K562 (cell line): ENCODE measurements around the gene LGALS7B. TPM values are rescaled to one million over a fixed set of nuclear protein-coding genes. Genes with fewer than 3 reads are reported as not detected.
A peak's percentile ranks its signal among the peaks of the same experiment; 100 is the strongest.

Experiments used
- ATAC-seq: fragments of 200-7000 bp; cut with Tn5 transposase; 3 replicates; pipeline ENCODE4 v1.9.1; 2020; ENCODE audit warnings: moderate library complexity
- BruUV-seq: library from RNA; stranded (reverse); fragments of 400-500 nt; replicated peaks from 2 replicates; lab custom pipeline; 2021; lab: Mats Ljungman, UMichigan
- CTCF ChIA-PET: fragments of 300-600 bp; formaldehyde crosslinking; extraction: SDS; loops from one replicate; lab custom pipeline; 2021; ENCODE audit warnings: low intra/inter-chr PET ratio; lab: Yijun Ruan, JAX
- POLR2A ChIA-PET: fragments of 300-600, 350-650 bp; sonication (Branson Sonifier 250); formaldehyde crosslinking; extraction: SDS; loops from one replicate; lab custom pipeline; 2021; ENCODE audit warnings: antibody characterized with exemption, inconsistent platforms; lab: Yijun Ruan, JAX
- DNase-seq, 4 experiments: peaks; one replicate each; pipeline versions ENCODE4 v3.0.0 to v3.0.0-alpha.2; 2011 to 2018; ENCODE audit warnings: low spot score in 3 of 4, mixed read lengths in 3 of 4; ENCODE audit errors: extremely low read depth in 1 of 4
- FAIRE-seq: peaks from 2 replicates; lab custom pipeline; 2011; peaks lifted over from hg19 to GRCh38; lab: Jason Lieb, UNC
- H2AFZ ChIP-seq: 2 replicates; pipeline ENCODE4 v1.6.0; 2011; ENCODE audit warnings: low read depth, low read length, control low read depth, inconsistent platforms
- H3K27ac ChIP-seq: fragments of 200-600 bp; 3 replicates; pipeline ENCODE4 v1.8.0; 2011; ENCODE audit warnings: low read depth, mild to moderate bottlenecking, control low read depth, inconsistent platforms, low read length, moderate library complexity, mixed read lengths; ENCODE audit errors: extremely low read depth
- H3K27me3 ChIP-seq, 2 experiments: fragments of 300-600 bp in 1 of 2; 2 replicates in 1 of 2; 3 replicates in 1 of 2; pipeline versions ENCODE4 v1.6.0 to v1.8.0; 2011; ENCODE audit warnings: inconsistent platforms in 2 of 2, low read length in 2 of 2, mild to moderate bottlenecking in 1 of 2, mixed read lengths in 1 of 2, moderate library complexity in 1 of 2; ENCODE audit not compliant: control insufficient read depth in 2 of 2, insufficient read depth in 2 of 2
- H3K36me3 ChIP-seq: fragments of 300-600 bp; 3 replicates; pipeline ENCODE4 v1.8.0; 2011; ENCODE audit warnings: mild to moderate bottlenecking, low read length, inconsistent platforms; ENCODE audit not compliant: control insufficient read depth, insufficient read depth
- H3K4me1 ChIP-seq, 2 experiments: fragments of 200-600 bp in 1 of 2; replicated peaks in 1 of 2; 2 replicates in 1 of 2; 3 replicates in 1 of 2; pipeline versions ENCODE4 v1.5.1 to v1.8.0; 2011; ENCODE audit warnings: inconsistent platforms in 2 of 2, low read length in 2 of 2, mild to moderate bottlenecking in 1 of 2, mixed read lengths in 1 of 2, moderate library complexity in 1 of 2; ENCODE audit not compliant: control insufficient read depth in 2 of 2, insufficient read depth in 2 of 2
- H3K4me2 ChIP-seq: 2 replicates; pipeline ENCODE4 v1.6.1; 2011; ENCODE audit warnings: low read length, control low read depth, inconsistent platforms, mixed read lengths; ENCODE audit not compliant: insufficient read depth
- H3K4me3 ChIP-seq: fragments of 200-600 bp; sonication (generic), shearing (Covaris generic); 2 replicates; pipeline ENCODE4 v1.5.1; 2016; ENCODE audit warnings: control low read depth, inconsistent platforms
- H3K79me2 ChIP-seq: fragments of 200-600 bp; 3 replicates; pipeline ENCODE4 v1.8.0; 2011; ENCODE audit warnings: low read length, inconsistent platforms; ENCODE audit not compliant: control insufficient read depth, insufficient read depth
- H3K9ac ChIP-seq, 2 experiments: 2 replicates each; pipeline versions ENCODE4 v1.6.0 to v1.6.1; 2011; ENCODE audit warnings: low read depth in 2 of 2, low read length in 2 of 2, control low read depth in 1 of 2, inconsistent platforms in 1 of 2, mild to moderate bottlenecking in 1 of 2, mixed read lengths in 1 of 2; ENCODE audit not compliant: insufficient read depth in 1 of 2
- H3K9me1 ChIP-seq: one replicate; pipeline ENCODE4 v1.6.0; 2011; ENCODE audit warnings: inconsistent platforms, mild to moderate bottlenecking, low read length, moderate library complexity; ENCODE audit not compliant: control insufficient read depth, insufficient read depth
- H3K9me3 ChIP-seq: replicated peaks from 2 replicates; pipeline ENCODE4 v1.5.1; 2011; ENCODE audit warnings: low read depth, low read length, inconsistent platforms; ENCODE audit not compliant: control insufficient read depth, insufficient read depth
- H4K20me1 ChIP-seq: replicated peaks from 2 replicates; pipeline ENCODE4 v1.6.1; 2011; ENCODE audit warnings: low read length, inconsistent platforms, mixed read lengths; ENCODE audit not compliant: control insufficient read depth, insufficient read depth
- BCOR ChIP-seq: fragments of 450-650 bp; IDR thresholded peaks from 2 replicates; pipeline ENCODE4 v1.6.1; 2016
- BRD4 ChIP-seq: fragments of 200-600 bp; sonication (generic); IDR thresholded peaks from 2 replicates; pipeline ENCODE4 v1.6.1; 2017; ENCODE audit warnings: inconsistent platforms
- CC2D1A ChIP-seq: fragments of 450-650 bp; IDR thresholded peaks from 2 replicates; pipeline ENCODE4 v1.6.1; 2017; ENCODE audit warnings: mild to moderate bottlenecking
- CXXC5 ChIP-seq: fragments of 250-450 bp; sonication (Bioruptor Pico); IDR thresholded peaks from 2 replicates; pipeline ENCODE4 v1.8.0; 2022; ENCODE audit warnings: inconsistent platforms, mild to moderate bottlenecking, moderate library complexity
- HDAC2 ChIP-seq: fragments of 450-650 bp; IDR thresholded peaks from 2 replicates; pipeline ENCODE4 v1.6.1; 2016; ENCODE audit warnings: mild to moderate bottlenecking
- NRF1 ChIP-seq, 2 experiments: fragments of 450-650 bp; IDR thresholded peaks in 1 of 2; conservative IDR thresholded peaks in 1 of 2; 2 replicates each; pipeline ENCODE4 v1.6.1; 2014; ENCODE audit warnings: mild to moderate bottlenecking in 2 of 2
- RBM14 ChIP-seq: fragments of 200-400 bp; formaldehyde crosslinking; IDR thresholded peaks from 2 replicates; pipeline ENCODE4 v1.6.1; 2018; ENCODE audit warnings: low read depth, mild to moderate bottlenecking, low read length, moderate library complexity, borderline replicate concordance; ENCODE audit not compliant: insufficient read depth
- RBM25 ChIP-seq: fragments of 200-400 bp; formaldehyde crosslinking; IDR thresholded peaks from 2 replicates; pipeline ENCODE4 v1.6.1; 2018; ENCODE audit warnings: low read length, low read depth, moderate library complexity; ENCODE audit not compliant: severe bottlenecking
- ZFP36 ChIP-seq: fragments of 150-350 bp; IDR thresholded peaks from 2 replicates; pipeline ENCODE4 v1.6.1; 2018; ENCODE audit warnings: low read length, low read depth; ENCODE audit not compliant: partially characterized antibody
- ZNF121 ChIP-seq: sonication (generic); formaldehyde crosslinking; conservative IDR thresholded peaks from 2 replicates; pipeline ENCODE4 v1.8.0; 2022; ENCODE audit warnings: missing genetic modification reagents
- ZNF253 ChIP-seq: fragments of 250-450 bp; sonication (Bioruptor Pico); conservative IDR thresholded peaks from 2 replicates; pipeline ENCODE4 v1.6.1; 2021; ENCODE audit warnings: mild to moderate bottlenecking
- ZNF431 ChIP-seq: sonication (generic); formaldehyde crosslinking; IDR thresholded peaks from 2 replicates; pipeline ENCODE4 v1.8.0; 2022; ENCODE audit warnings: mild to moderate bottlenecking, missing genetic modification reagents
- WGBS: fragments of 100-300 bp; shearing (Covaris generic); methylation state at CpG from one replicate; pipeline ENCODE4 v1.1.6; 2016; ENCODE audit warnings: low coverage, mixed read lengths; ENCODE audit not compliant: insufficient coverage; ENCODE audit errors: missing lambda C conversion rate; 5-methylcytosine and 5-hydroxymethylcytosine counted together
- in situ Hi-C: fragments of 300-500 bp; cut with MboI; formaldehyde crosslinking; loops from 4 replicates; pipeline ENCODE4 v1.15.0; 2018; ENCODE audit warnings: inconsistent platforms, mixed read lengths
- intact Hi-C: fragments of 100-400 bp; cut with micrococcal nuclease; formaldehyde crosslinking; loops from 2 replicates; pipeline ENCODE4 v1.14.2; 2022
- polyA plus RNA-seq, 8 experiments: library from polyadenylated mRNA; depleted of rRNA in 4 of 8; stranded (reverse) in 5 of 8; unstranded in 3 of 8; fragments of >200 nt; fragmentation: Nextera tagmentation in 2 of 8; fragmentation: Illumina TruSeq in 1 of 8; extraction: Ambion mirVana in 2 of 8; extraction: Trizol in 1 of 8; gene quantifications; 2 replicates each; pipeline versions ENCODE4 v1.2.1 to v1.2.3, GENCODE V29; 2011 to 2014; ENCODE audit warnings: inconsistent platforms in 1 of 8, missing spikeins in 1 of 8
- total RNA-seq, 7 experiments: library from RNA; depleted of rRNA in 6 of 7; stranded (reverse); fragments of >200 nt in 6 of 7; fragmentation: Illumina TruSeq in 2 of 7; extraction: Trizol in 2 of 7; gene quantifications; 2 replicates each; pipeline versions ENCODE4 v1.2.1 to v1.2.3, GENCODE V29; 2011 to 2021; ENCODE audit warnings: low replicate concordance in 1 of 7

LGALS7B gene
- total and polyA plus RNA-seq, 9 of the 15 experiments (the other 6 are each of a cell fraction or from before 2014, with no cell fraction given): not detected

GRCh38 chr19:38808741-38809140 is 19.7 kb downstream of the LGALS7B start:
- H3K9me1 ChIP-seq: no peaks in the 10 kb centered on the region
- H3K27ac ChIP-seq: no peak overlapping the region
- H4K20me1 ChIP-seq: no peaks in the 10 kb centered on the region
- WGBS: 91% methylated on average over 5 of the region's 17 CpGs
- no peaks in the 10 kb centered on the region for H3K79me2 ChIP-seq
- FAIRE-seq: no peak
- ChIA-PET POLR2A (no interaction called here), CTCF (no interaction called here)
- no peak overlapping the region for H3K4me3 ChIP-seq
- ATAC-seq: no peak
- H3K9me3 ChIP-seq: no peaks in the 10 kb centered on the region
- H2AFZ ChIP-seq: no peak overlapping the region
- TF ChIP-seq BRD4 (no peak), ZFP36 (peak; percentile 5)
- H3K36me3 ChIP-seq: no peaks in the 10 kb centered on the region
- in situ Hi-C loops: no loop called here
- H3K9ac ChIP-seq: peak overlapping the region in 1 of 2 experiments; percentile 66; a peak in 1 of 4 replicates
- peaks cover 0 to 29% of the 10 kb centered on the region in 2 experiments; a peak in 4 of 5 replicates for H3K4me1 ChIP-seq
- BruUV-seq: no TSS peak
- DNase-seq: no peak
- H3K27me3 ChIP-seq: no peaks in the 10 kb centered on the region; a peak in 1 of 5 replicates
- intact Hi-C loops: no loop called here
- no peak overlapping the region for H3K4me2 ChIP-seq

DNA sequence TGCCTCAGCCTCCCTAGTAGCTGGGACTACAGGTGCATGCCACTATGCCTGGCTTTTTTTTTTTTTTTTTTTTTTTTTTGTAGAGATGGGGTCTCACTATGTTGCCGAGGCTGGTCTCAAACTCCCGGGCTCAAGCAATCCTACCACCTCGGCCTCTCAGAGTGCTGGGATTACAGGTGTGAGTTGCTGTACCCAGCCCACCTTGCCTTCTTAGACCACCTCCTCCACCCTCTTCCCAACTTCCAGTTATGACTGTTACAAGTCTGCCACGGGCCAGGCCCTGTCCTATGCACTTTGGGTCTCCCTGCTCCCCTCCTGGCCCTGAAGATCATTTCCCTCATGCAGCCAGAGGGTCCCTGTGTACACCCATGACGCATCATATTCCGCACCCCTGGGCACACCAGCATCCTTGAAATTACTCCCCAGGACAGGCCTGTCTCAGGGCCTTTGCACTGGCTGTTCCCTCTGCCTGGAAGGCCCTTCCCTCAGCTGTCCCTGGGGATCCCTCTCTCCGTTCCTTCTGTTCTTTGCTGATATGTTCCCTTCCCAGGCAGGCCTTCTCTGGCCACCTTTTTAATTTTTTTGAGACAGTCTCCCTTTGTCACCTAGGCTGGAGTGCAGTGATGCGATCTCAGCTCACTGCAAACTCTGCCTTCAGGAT is 20.7 kb downstream of the LGALS7B start:
- no peaks in the 10 kb centered on the region for H4K20me1 ChIP-seq
- H3K9me3 ChIP-seq: no peaks in the 10 kb centered on the region
- in situ Hi-C loops (no loop called here), intact Hi-C loops (no loop called here)
- no peaks in the 10 kb centered on the region for H3K36me3 ChIP-seq
- H3K9me1 ChIP-seq: no peaks in the 10 kb centered on the region
- ATAC-seq (no peak), FAIRE-seq (no peak), DNase-seq (no peak)
- ChIA-PET CTCF (no interaction called here), POLR2A (no interaction called here)
- H3K4me2 ChIP-seq: no peak overlapping the region
- TF ChIP-seq NRF1 (conservative IDR thresholded peaks at IDR 0.05 in 1 of 2, IDR thresholded peaks at IDR 0.05 in 1 of 2): no peak
- TF ChIP-seq ZNF121 (CRISPR knock-in tag): peak; percentile 90
- TF ChIP-seq ZNF253 (CRISPR knock-in tag): no peak
- no peak for TF ChIP-seq ZNF431 (CRISPR knock-in tag)
- no peak for TF ChIP-seq CXXC5 (CRISPR knock-in tag)
- TF ChIP-seq CC2D1A: no peak
- no peak for TF ChIP-seq HDAC2
- TF ChIP-seq BCOR: peak; percentile 33; the same call in 1 of the 2 replicates
- TF ChIP-seq RBM25: peak; percentile 27
- no peak for TF ChIP-seq RBM14
- H3K79me2 ChIP-seq: no peaks in the 10 kb centered on the region
- WGBS: 80% methylated on average over 6 of the region's 8 CpGs
- no peak overlapping the region for H3K27ac ChIP-seq
- no peaks in the 10 kb centered on the region; a peak in 1 of 5 replicates for H3K27me3 ChIP-seq
- no peak overlapping the region for H2AFZ ChIP-seq
- H3K9ac ChIP-seq: no peak overlapping the region
- H3K4me3 ChIP-seq: no peak overlapping the region
- H3K4me1 ChIP-seq: peaks cover 0 to 26% of the 10 kb centered on the region in 2 experiments; a peak in 4 of 5 replicates
- no TSS peak for BruUV-seq
